Measurements from ENCODE around the gene TMEM131L.

The TMEM131L gene

GRCh38 chr4:153522802-153523094 is 56.6 kb downstream of the TMEM131L start:
- Histone ChIP-seq H3K27ac (ENCODE audit: low read depth, low read length, severe bottlenecking) (no peak overlapping the region), H3K4me1 (ENCODE audit: control insufficient read depth, insufficient read depth, low read length, poor library complexity, severe bottlenecking) (peaks cover 8% of the 10 kb centered on the region), H3K9me3 (ENCODE audit: control insufficient read depth, low read length) (peaks cover 5% of the 10 kb centered on the region), H3K4me3 (ENCODE audit: extremely low read depth, insufficient read depth, low read length, poor library complexity, severe bottlenecking) (no peak overlapping the region), H3K36me3 (ENCODE audit: control insufficient read depth, insufficient read depth, low read length) (no peaks in the 10 kb centered on the region)
- WGBS, 2 experiments (ENCODE audit: insufficient coverage in 2 of 2): no CpG with 5 or more reads among the region's 1 CpG

- Histone ChIP-seq H3K9me3 (ENCODE audit: control insufficient read depth, low read length) (peaks cover 5% of the 10 kb centered on the region), H3K4me1 (ENCODE audit: control insufficient read depth, insufficient read depth, low read length, poor library complexity, severe bottlenecking) (peaks cover 8% of the 10 kb centered on the region), H3K27ac (ENCODE audit: low read depth, low read length, severe bottlenecking) (no peak overlapping the region), H3K36me3 (ENCODE audit: control insufficient read depth, insufficient read depth, low read length) (no peaks in the 10 kb centered on the region), H3K4me3 (ENCODE audit: extremely low read depth, insufficient read depth, low read length, poor library complexity, severe bottlenecking) (no peak overlapping the region)
- WGBS, 2 experiments (ENCODE audit: insufficient coverage in 2 of 2): 24 to 43% methylated on average over 3 of the region's 5 CpGs
Observed at GRCh38 chr4:153523164-153523796, 57.1 kb downstream of the TMEM131L start.

GRCh38 chr4:153523941-153524386 is 57.8 kb downstream of the TMEM131L start:
- H3K4me1 ChIP-seq (ENCODE audit: control insufficient read depth, insufficient read depth, low read length, poor library complexity, severe bottlenecking): peaks cover 6% of the 10 kb centered on the region
- H3K9me3 ChIP-seq (ENCODE audit: control insufficient read depth, low read length): peaks cover 5% of the 10 kb centered on the region
- H3K27ac ChIP-seq (ENCODE audit: low read depth, low read length, severe bottlenecking): no peak overlapping the region
- H3K4me3 ChIP-seq (ENCODE audit: extremely low read depth, insufficient read depth, low read length, poor library complexity, severe bottlenecking): no peak overlapping the region
- H3K36me3 ChIP-seq (ENCODE audit: control insufficient read depth, insufficient read depth, low read length): no peaks in the 10 kb centered on the region
- 60% methylated on average over 1 of the region's 4 CpGs; no CpG with 5 or more reads in 1 of the 2 experiments for WGBS, 2 experiments (ENCODE audit: insufficient coverage in 2 of 2)

GRCh38 chr4:153524682-153525081 is 58.5 kb downstream of the TMEM131L start:
- WGBS, 2 experiments (ENCODE audit: insufficient coverage in 2 of 2): 89 to 92% methylated on average over 3 of the region's 4 CpGs

GRCh38 chr4:153527690-153528089 is 61.5 kb downstream of the TMEM131L start:
- peaks cover 5% of the 10 kb centered on the region for H3K4me1 ChIP-seq (ENCODE audit: control insufficient read depth, insufficient read depth, low read length, poor library complexity, severe bottlenecking)
- H3K27ac ChIP-seq (ENCODE audit: low read depth, low read length, severe bottlenecking): no peak overlapping the region
- H3K4me3 ChIP-seq (ENCODE audit: extremely low read depth, insufficient read depth, low read length, poor library complexity, severe bottlenecking): no peak overlapping the region
- 86 to 87% methylated on average over 6 to 9 of the region's 11 CpGs for WGBS, 2 experiments (ENCODE audit: insufficient coverage in 2 of 2)
- H3K9me3 ChIP-seq (ENCODE audit: control insufficient read depth, low read length): no peaks in the 10 kb centered on the region
- H3K36me3 ChIP-seq (ENCODE audit: control insufficient read depth, insufficient read depth, low read length): no peaks in the 10 kb centered on the region

More at GRCh38 chr4:153524682-153525081, 58.5 kb downstream of the TMEM131L start:
- Histone ChIP-seq H3K36me3 (ENCODE audit: control insufficient read depth, insufficient read depth, low read length) (no peaks in the 10 kb centered on the region), H3K27ac (ENCODE audit: low read depth, low read length, severe bottlenecking) (no peak overlapping the region), H3K9me3 (ENCODE audit: control insufficient read depth, low read length) (peaks cover 5% of the 10 kb centered on the region), H3K4me3 (ENCODE audit: extremely low read depth, insufficient read depth, low read length, poor library complexity, severe bottlenecking) (no peak overlapping the region), H3K4me1 (ENCODE audit: control insufficient read depth, insufficient read depth, low read length, poor library complexity, severe bottlenecking) (peaks cover 5% of the 10 kb centered on the region)

GRCh38 chr4:153528705-153529485 is 62.7 kb downstream of the TMEM131L start:
- Histone ChIP-seq H3K4me1 (ENCODE audit: control insufficient read depth, insufficient read depth, low read length, poor library complexity, severe bottlenecking) (no peaks in the 10 kb centered on the region), H3K27ac (ENCODE audit: low read depth, low read length, severe bottlenecking) (no peak overlapping the region), H3K36me3 (ENCODE audit: control insufficient read depth, insufficient read depth, low read length) (no peaks in the 10 kb centered on the region), H3K4me3 (ENCODE audit: extremely low read depth, insufficient read depth, low read length, poor library complexity, severe bottlenecking) (no peak overlapping the region), H3K9me3 (ENCODE audit: control insufficient read depth, low read length) (no peaks in the 10 kb centered on the region)
- WGBS, 2 experiments (ENCODE audit: insufficient coverage in 2 of 2): 94% methylated on average over 3 of the region's 6 CpGs

GRCh38 chr4:153529646-153530045 is 63.5 kb downstream of the TMEM131L start:
- H3K4me1 ChIP-seq (ENCODE audit: control insufficient read depth, insufficient read depth, low read length, poor library complexity, severe bottlenecking): no peaks in the 10 kb centered on the region

GRCh38 chr4:153530284-153530999 is 64.3 kb downstream of the TMEM131L start:
- Histone ChIP-seq H3K4me1 (ENCODE audit: control insufficient read depth, insufficient read depth, low read length, poor library complexity, severe bottlenecking) (peaks cover 7% of the 10 kb centered on the region), H3K9me3 (ENCODE audit: control insufficient read depth, low read length) (no peaks in the 10 kb centered on the region), H3K4me3 (ENCODE audit: extremely low read depth, insufficient read depth, low read length, poor library complexity, severe bottlenecking) (no peak overlapping the region), H3K27ac (ENCODE audit: low read depth, low read length, severe bottlenecking) (no peak overlapping the region), H3K36me3 (ENCODE audit: control insufficient read depth, insufficient read depth, low read length) (no peaks in the 10 kb centered on the region)
- 84 to 91% methylated on average over 6 of the region's 8 CpGs for WGBS, 2 experiments (ENCODE audit: insufficient coverage in 2 of 2)

More at GRCh38 chr4:153529646-153530045, 63.5 kb downstream of the TMEM131L start:
- Histone ChIP-seq H3K36me3 (ENCODE audit: control insufficient read depth, insufficient read depth, low read length) (no peaks in the 10 kb centered on the region), H3K4me3 (ENCODE audit: extremely low read depth, insufficient read depth, low read length, poor library complexity, severe bottlenecking) (no peak overlapping the region), H3K27ac (ENCODE audit: low read depth, low read length, severe bottlenecking) (no peak overlapping the region), H3K9me3 (ENCODE audit: control insufficient read depth, low read length) (no peaks in the 10 kb centered on the region)
- 83% methylated on average over 1 of the region's 3 CpGs; no CpG with 5 or more reads in 1 of the 2 experiments for WGBS, 2 experiments (ENCODE audit: insufficient coverage in 2 of 2)

- 100% methylated on average over 1 of the region's 1 CpG; no CpG with 5 or more reads in 1 of the 2 experiments for WGBS, 2 experiments (ENCODE audit: insufficient coverage in 2 of 2)
- H3K27ac ChIP-seq (ENCODE audit: low read depth, low read length, severe bottlenecking): no peak overlapping the region
Observed at GRCh38 chr4:153531000-153531358, 64.8 kb downstream of the TMEM131L start.

GRCh38 chr4:153531976-153532626 is 65.9 kb downstream of the TMEM131L start:
- Histone ChIP-seq H3K4me3 (ENCODE audit: extremely low read depth, insufficient read depth, low read length, poor library complexity, severe bottlenecking) (no peak overlapping the region), H3K4me1 (ENCODE audit: control insufficient read depth, insufficient read depth, low read length, poor library complexity, severe bottlenecking) (peaks cover 13% of the 10 kb centered on the region)
- WGBS, 2 experiments (ENCODE audit: insufficient coverage in 2 of 2): 83 to 100% methylated on average over 1 of the region's 2 CpGs

More at GRCh38 chr4:153531000-153531358, 64.8 kb downstream of the TMEM131L start:
- H3K9me3 ChIP-seq (ENCODE audit: control insufficient read depth, low read length): no peaks in the 10 kb centered on the region
- no peak overlapping the region for H3K4me3 ChIP-seq (ENCODE audit: extremely low read depth, insufficient read depth, low read length, poor library complexity, severe bottlenecking)
- peaks cover 13% of the 10 kb centered on the region for H3K4me1 ChIP-seq (ENCODE audit: control insufficient read depth, insufficient read depth, low read length, poor library complexity, severe bottlenecking)
- no peaks in the 10 kb centered on the region for H3K36me3 ChIP-seq (ENCODE audit: control insufficient read depth, insufficient read depth, low read length)

More at GRCh38 chr4:153531976-153532626, 65.9 kb downstream of the TMEM131L start:
- H3K36me3 ChIP-seq (ENCODE audit: control insufficient read depth, insufficient read depth, low read length): peaks cover 8% of the 10 kb centered on the region
- no peak overlapping the region for H3K27ac ChIP-seq (ENCODE audit: low read depth, low read length, severe bottlenecking)
- H3K9me3 ChIP-seq (ENCODE audit: control insufficient read depth, low read length): peaks cover 3% of the 10 kb centered on the region

Data from mesodermal cell (in vitro differentiated cells).